Measurements from ENCODE around the gene CRIP1. TPM values are rescaled to one million over a fixed set of nuclear protein-coding genes. Genes with fewer than 3 reads are reported as not detected.

Gene CRIP1
- total RNA-seq (2022; extraction: Qiagen RNA extraction; ENCODE audit: low read depth), result 1,412 to 1,892 TPM (median 1,789 TPM) in 5 replicates

GRCh38 chr14:105486163-105486973 is at the start of gene CRIP1:
Gene CRIP1, plus strand, starts transcription at chr14:105486886. Its CDS starts 374 bp downstream, at chr14:105487260.

GRCh38 chr14:105474483-105475268 is 12.0 kb upstream of the CRIP1 start, which contains the start of gene CRIP2:
Gene CRIP2, plus strand, starts transcription at chr14:105474821. Its CDS starts 42 bp downstream, at chr14:105474863.

GRCh38 chr14:105490572-105491365 is 4.1 kb downstream of the CRIP1 start, which contains the start of gene TEDC1:
Gene TEDC1, plus strand, starts transcription at chr14:105491246. Its CDS starts 130 bp downstream, at chr14:105491376.

GRCh38 chr14:105525861-105526775 is 39.4 kb downstream of the CRIP1 start, which contains the start of gene TMEM121:
Gene TMEM121, plus strand, starts transcription at chr14:105526583. Its CDS starts 2,252 bp downstream, at chr14:105528835.

Other genes with a start within 250 kb of the CRIP1 start
- 24.6 to 44.9 TPM (median 43.5 TPM) in 5 replicates for gene BTBD6, start 238.4 kb upstream of the CRIP1 start, total RNA-seq (2022; extraction: Qiagen RNA extraction; ENCODE audit: low read depth)
- gene BRF1, start 185.9 kb upstream of the CRIP1 start, total RNA-seq (2022; extraction: Qiagen RNA extraction; ENCODE audit: low read depth), result 25.4 to 31.1 TPM (median 30.3 TPM) in 5 replicates
- 13.2 to 32.2 TPM (median 27.2 TPM) in 5 replicates for gene PACS2, start 172.1 kb upstream of the CRIP1 start, total RNA-seq (2022; extraction: Qiagen RNA extraction; ENCODE audit: low read depth)
- 0.09 to 0.41 TPM (median 0.28 TPM) in 4 of 5 replicates, not detected in the other for gene TEX22, start 88.3 kb upstream of the CRIP1 start, total RNA-seq (2022; extraction: Qiagen RNA extraction; ENCODE audit: low read depth)
- gene MTA1, start 67.1 kb upstream of the CRIP1 start, total RNA-seq (2022; extraction: Qiagen RNA extraction; ENCODE audit: low read depth), result 46.8 to 93.0 TPM (median 83.4 TPM) in 5 replicates
- 88.9 to 214 TPM (median 186 TPM) in 5 replicates for gene CRIP2, start 12.1 kb upstream of the CRIP1 start, total RNA-seq (2022; extraction: Qiagen RNA extraction; ENCODE audit: low read depth)
- gene TEDC1, start 4.4 kb downstream of the CRIP1 start, total RNA-seq (2022; extraction: Qiagen RNA extraction; ENCODE audit: low read depth), result 16.9 to 52.9 TPM (median 47.2 TPM) in 5 replicates
- gene TMEM121, start 39.7 kb downstream of the CRIP1 start, total RNA-seq (2022; extraction: Qiagen RNA extraction; ENCODE audit: low read depth), result 2.1 to 11.7 TPM (median 10.8 TPM) in 5 replicates